Upper lobe of left lung (tissue), 6 donors: ENCODE data around the gene PGAP6. TPM values are rescaled to one million over a fixed set of nuclear protein-coding genes. Genes with fewer than 3 reads are reported as not detected.

Source experiments
- ATAC-seq, 2 donors: fragments of 200-7000 bp; cut with Tn5 transposase; one replicate each; pipeline ENCODE4 v1.9.1; 2022; ENCODE audit warnings: mild to moderate bottlenecking in 2 of 2, moderate library complexity in 2 of 2; ENCODE audit not compliant: low FRiP score in 2 of 2
- DNase-seq, 2 donors: peaks; one replicate each; pipeline ENCODE4 v3.0.0-alpha.2; 2019 to 2020
- H3K27ac ChIP-seq, 4 donors: fragments of 200-600 bp; sonication (generic); one replicate each; pipeline ENCODE4 v1.5.1; 2016 to 2019
- H3K27me3 ChIP-seq, 4 donors: fragments of 200-600 bp; sonication (generic); one replicate each; pipeline ENCODE4 v1.5.1; 2017 to 2019
- H3K36me3 ChIP-seq, 4 donors: fragments of 200-600 bp; sonication (generic); one replicate each; pipeline ENCODE4 v1.5.1; 2016 to 2019
- H3K4me1 ChIP-seq, 4 donors: fragments of 200-600 bp; sonication (generic); one replicate each; pipeline ENCODE4 v1.5.1; 2018 to 2019
- H3K4me3 ChIP-seq, 4 donors: fragments of 200-600 bp; sonication (generic); one replicate each; pipeline ENCODE4 v1.5.1; 2017 to 2019; ENCODE audit warnings: mild to moderate bottlenecking in 2 of 4, moderate library complexity in 1 of 4
- H3K9me3 ChIP-seq, 4 donors: fragments of 200-600 bp; sonication (generic); one replicate each; pipeline ENCODE4 v1.5.1; 2018 to 2019
- EP300 ChIP-seq, 4 donors: sonication (generic); formaldehyde crosslinking; IDR thresholded peaks; one replicate each; pipeline ENCODE4 v1.5.1; 2017; ENCODE audit warnings: antibody characterized with exemption in 4 of 4, control low read depth in 2 of 4
- POLR2A ChIP-seq, 4 donors: fragments of 450-650 bp; IDR thresholded peaks; one replicate each; pipeline ENCODE4 v1.5.1; 2016 to 2017; ENCODE audit warnings: antibody characterized with exemption in 4 of 4, mild to moderate bottlenecking in 2 of 4
- POLR2AphosphoS5 ChIP-seq, 2 donors: sonication (generic); formaldehyde crosslinking; IDR thresholded peaks; one replicate each; pipeline ENCODE4 v1.5.1; 2017; ENCODE audit warnings: antibody characterized with exemption in 2 of 2
- WGBS, 2 donors: methylation state at CpG; one replicate each; pipeline ENCODE4 v1.1.5; 2017 to 2018; 5-methylcytosine and 5-hydroxymethylcytosine counted together
- total RNA-seq, 6 donors: library from RNA; depleted of rRNA in 4 of 6; stranded (reverse); fragments of >200 nt in 4 of 6; gene quantifications; one replicate each; pipeline versions ENCODE4 v1.1.0 to v1.2.1, GENCODE V29; 2016 to 2021
- TF ChIP-seq, protein P1 (sequence below), 6 experiments: fragments of 450-650 bp in 4 of 6; fragments of 200-600 bp in 2 of 6; sonication (generic) in 2 of 6; IDR thresholded peaks; one replicate each; pipeline ENCODE4 v1.5.1; 2016 to 2019; ENCODE audit warnings: antibody characterized with exemption in 6 of 6
- donor health status: DM: no; HTN: no; CAD: no; lungs with moderate emphysema.
- donor health status: DM: no; HTN: yes; CAD: no; lungs with severe emphysema.

PGAP6 gene
- total RNA-seq, 6 donors from 2014 or later, result 27.9 to 150 (median 96.4) TPM

DNA sequence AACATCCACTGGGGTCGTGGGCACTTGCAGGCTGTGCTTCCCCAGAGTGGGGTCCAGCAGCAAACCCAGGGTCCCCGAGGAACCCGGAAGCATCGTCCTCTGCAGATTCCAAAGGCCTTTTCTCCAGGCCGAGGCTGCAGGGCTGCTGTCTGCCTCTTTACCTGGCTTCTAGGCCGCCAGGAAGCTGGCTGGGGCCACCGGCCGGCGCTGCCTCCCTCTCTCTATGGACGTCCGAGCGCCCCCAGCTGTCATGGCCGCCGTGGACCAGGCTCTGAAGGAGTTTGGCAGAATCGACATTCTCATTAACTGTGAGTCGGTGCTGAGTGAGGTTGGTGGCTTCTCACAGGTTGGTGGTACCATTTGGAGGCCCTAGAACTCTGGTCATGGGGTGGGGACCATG lies 25.5 kb upstream of the PGAP6 start:
- ATAC-seq (no peak), DNase-seq (no peak)
- H3K9me3 ChIP-seq, result no peaks in the 10 kb centered on the region
- H3K27me3 ChIP-seq, result no peaks in the 10 kb centered on the region
- TF ChIP-seq, protein P1, sequence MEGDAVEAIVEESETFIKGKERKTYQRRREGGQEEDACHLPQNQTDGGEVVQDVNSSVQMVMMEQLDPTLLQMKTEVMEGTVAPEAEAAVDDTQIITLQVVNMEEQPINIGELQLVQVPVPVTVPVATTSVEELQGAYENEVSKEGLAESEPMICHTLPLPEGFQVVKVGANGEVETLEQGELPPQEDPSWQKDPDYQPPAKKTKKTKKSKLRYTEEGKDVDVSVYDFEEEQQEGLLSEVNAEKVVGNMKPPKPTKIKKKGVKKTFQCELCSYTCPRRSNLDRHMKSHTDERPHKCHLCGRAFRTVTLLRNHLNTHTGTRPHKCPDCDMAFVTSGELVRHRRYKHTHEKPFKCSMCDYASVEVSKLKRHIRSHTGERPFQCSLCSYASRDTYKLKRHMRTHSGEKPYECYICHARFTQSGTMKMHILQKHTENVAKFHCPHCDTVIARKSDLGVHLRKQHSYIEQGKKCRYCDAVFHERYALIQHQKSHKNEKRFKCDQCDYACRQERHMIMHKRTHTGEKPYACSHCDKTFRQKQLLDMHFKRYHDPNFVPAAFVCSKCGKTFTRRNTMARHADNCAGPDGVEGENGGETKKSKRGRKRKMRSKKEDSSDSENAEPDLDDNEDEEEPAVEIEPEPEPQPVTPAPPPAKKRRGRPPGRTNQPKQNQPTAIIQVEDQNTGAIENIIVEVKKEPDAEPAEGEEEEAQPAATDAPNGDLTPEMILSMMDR (IDR thresholded peaks at IDR 0.05), result no peak
- TF ChIP-seq POLR2A (IDR thresholded peaks at IDR 0.05) (no peak), EP300 (IDR thresholded peaks at IDR 0.05) (no peak), POLR2AphosphoS5 (IDR thresholded peaks at IDR 0.05) (no peak)
- 88 to 89% methylated on average over 14 to 16 of the region's 16 CpGs for WGBS, 2 donors
- H3K36me3 ChIP-seq, result peaks cover 0 to 25% (median 11%) of the 10 kb centered on the region in 4 donors
- peaks cover 1 to 6% (median 4%) of the 10 kb centered on the region in 4 donors for H3K4me1 ChIP-seq
- no peak overlapping the region for H3K27ac ChIP-seq
- no peak overlapping the region for H3K4me3 ChIP-seq

DNA sequence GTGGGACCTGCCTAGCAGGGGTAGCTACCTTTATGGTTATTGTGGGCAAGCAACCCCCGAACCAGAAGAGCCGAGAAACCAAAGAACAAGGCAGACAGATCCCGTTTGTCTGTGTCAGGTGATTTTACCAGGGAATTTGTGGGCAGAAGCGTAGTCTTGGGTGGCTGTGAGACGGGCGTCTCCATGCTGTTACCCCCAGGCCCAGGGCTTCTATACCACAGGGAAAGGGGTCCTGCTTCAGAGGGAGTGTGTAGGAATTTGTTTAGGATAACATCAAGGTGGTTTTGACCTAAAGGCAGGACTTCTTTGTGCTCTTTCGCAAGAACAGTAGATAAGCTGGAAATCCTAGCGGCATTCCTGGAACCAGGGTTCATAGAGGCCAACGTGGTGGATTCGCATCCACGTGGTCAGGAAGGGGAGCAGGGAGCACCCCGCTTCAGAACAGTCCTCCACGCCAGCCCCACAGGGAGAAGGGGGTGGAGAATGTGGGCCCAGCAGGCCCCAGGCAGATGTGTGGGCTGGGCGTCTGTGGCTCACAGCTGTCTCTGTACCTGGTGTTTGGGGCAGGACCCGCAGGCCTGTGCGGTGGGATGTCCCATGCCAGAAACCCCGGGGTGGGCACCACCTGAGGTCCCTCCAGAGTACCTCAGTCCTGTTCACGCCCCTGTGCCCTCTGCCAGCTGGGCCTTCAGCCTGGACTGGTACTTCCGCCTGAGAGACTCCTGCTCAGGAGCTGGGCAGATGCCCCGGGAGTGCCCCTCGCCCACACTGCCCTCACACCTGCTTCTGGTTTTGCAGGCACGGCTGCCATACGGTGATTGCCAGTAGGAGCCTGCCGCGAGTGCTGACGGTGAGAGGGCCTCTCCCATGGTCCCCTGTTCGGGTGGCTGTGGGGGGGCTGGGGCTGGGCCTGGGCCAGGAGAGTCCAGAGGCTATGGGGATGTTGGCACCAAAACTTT lies 24.0 kb upstream of the PGAP6 start:
- ATAC-seq, result peak in 1 of 2 donors; percentile 35
- TF ChIP-seq EP300 (IDR thresholded peaks at IDR 0.05) (no peak), POLR2A (IDR thresholded peaks at IDR 0.05) (no peak), POLR2AphosphoS5 (IDR thresholded peaks at IDR 0.05) (no peak)
- TF ChIP-seq, protein P1 (IDR thresholded peaks at IDR 0.05), result no peak
- DNase-seq, result peak in 1 of 2 donors; percentile 70
- 88 to 96% methylated on average over 22 to 24 of the region's 27 CpGs for WGBS, 2 donors
- Histone ChIP-seq H3K9me3 (no peaks in the 10 kb centered on the region), H3K36me3 (peaks cover 0 to 13% (median 5%) of the 10 kb centered on the region in 4 donors), H3K27me3 (no peaks in the 10 kb centered on the region), H3K4me1 (peaks cover 4 to 14% (median 9%) of the 10 kb centered on the region in 4 donors), H3K27ac (no peak overlapping the region), H3K4me3 (no peak overlapping the region)

DNA sequence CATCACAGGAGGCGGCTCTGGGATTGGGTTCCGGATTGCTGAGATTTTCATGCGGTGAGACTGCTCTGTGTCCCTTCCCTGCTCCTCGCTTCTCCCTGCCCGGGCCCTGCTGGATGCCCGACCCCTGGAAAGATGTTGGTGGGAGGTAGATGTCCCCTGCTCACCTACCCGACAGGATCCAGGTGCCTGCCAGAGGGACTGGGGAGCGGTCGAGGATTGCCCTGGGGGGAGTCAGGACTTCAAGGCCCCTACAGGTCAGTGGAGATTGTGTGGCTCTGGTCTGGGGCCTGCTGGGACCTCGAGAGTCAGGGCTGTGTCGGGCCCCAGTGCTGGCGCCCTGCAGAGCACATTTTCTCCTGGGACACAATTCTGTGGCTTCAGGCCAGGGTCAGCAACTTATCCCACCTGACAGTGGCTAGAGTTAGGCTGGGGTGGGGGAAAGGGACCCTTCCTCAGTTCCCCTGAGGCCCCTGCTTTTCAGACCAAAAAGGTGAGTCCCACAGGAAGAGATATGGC lies 23.3 kb upstream of the PGAP6 start:
- H3K36me3 ChIP-seq, result peaks cover 0 to 7% (median 1%) of the 10 kb centered on the region in 4 donors
- H3K4me3 ChIP-seq, result no peak overlapping the region
- TF ChIP-seq POLR2A (IDR thresholded peaks at IDR 0.05) (no peak), POLR2AphosphoS5 (IDR thresholded peaks at IDR 0.05) (no peak), EP300 (IDR thresholded peaks at IDR 0.05) (no peak)
- TF ChIP-seq, protein P1 (IDR thresholded peaks at IDR 0.05), result no peak
- ATAC-seq (no peak), DNase-seq (no peak)
- 94 to 100% methylated on average over 2 to 12 of the region's 12 CpGs for WGBS, 2 donors
- H3K4me1 ChIP-seq, result peaks cover 9 to 22% (median 17%) of the 10 kb centered on the region in 4 donors
- H3K27ac ChIP-seq, result no peak overlapping the region
- no peaks in the 10 kb centered on the region for H3K27me3 ChIP-seq
- H3K9me3 ChIP-seq, result no peaks in the 10 kb centered on the region

DNA sequence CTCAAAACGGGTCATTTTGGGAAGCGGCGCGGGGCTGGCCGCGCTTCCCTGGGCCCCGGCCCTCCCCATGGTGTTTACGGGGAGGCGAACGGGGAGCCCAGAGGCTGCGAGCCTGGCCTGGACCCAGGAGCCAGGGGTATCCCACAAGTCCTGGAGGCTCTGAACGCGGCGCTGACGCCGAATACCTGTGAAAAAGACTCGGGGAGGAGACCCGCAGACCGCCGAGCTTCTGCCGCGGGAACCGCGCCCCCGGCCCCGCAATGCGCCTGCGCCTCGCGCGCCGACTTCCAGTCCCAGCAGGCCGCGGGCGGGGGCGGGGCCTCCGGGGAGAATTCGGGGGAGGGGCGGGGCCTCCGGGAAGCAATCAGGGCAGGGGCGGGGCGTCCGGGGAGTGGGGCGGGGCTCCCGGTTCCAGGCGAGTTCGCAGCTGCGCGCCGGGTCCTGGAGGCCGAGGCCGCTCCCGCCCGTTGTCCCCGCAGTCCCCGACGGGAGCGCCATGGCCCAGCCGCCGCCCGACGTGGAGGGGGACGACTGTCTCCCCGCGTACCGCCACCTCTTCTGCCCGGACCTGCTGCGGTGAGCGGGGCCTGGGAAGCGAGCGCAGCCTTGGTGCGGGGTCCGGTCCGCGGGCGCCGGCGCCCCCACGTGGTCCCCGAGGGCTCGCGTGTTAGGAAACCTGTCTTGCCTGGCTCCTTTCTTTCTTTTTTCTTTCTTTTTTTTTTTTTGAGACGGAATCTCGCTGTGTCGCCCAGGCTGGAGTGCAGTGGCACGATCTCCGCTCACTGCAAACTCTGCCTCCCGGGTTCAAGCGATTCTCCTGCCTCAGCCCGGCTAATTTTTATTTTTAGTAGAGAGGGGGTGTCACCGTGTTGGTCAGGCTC lies 19.9 kb upstream of the PGAP6 start, which contains the start of gene DECR2:
Gene DECR2, plus strand, starts transcription at position 418 of the 881 bp plus-strand sequence. Its CDS starts 79 bp downstream, at position 497.
- H3K9me3 ChIP-seq, result no peaks in the 10 kb centered on the region
- peak; percentile 17 to 93 for TF ChIP-seq POLR2AphosphoS5 (IDR thresholded peaks at IDR 0.05)
- peak in 2 of 4 donors; percentile 77 to 93 for TF ChIP-seq POLR2A (IDR thresholded peaks at IDR 0.05)
- no peak for TF ChIP-seq EP300 (IDR thresholded peaks at IDR 0.05)
- TF ChIP-seq, protein P1 (IDR thresholded peaks at IDR 0.05), result peak; percentile 36 to 66 (median 46)
- peak within 1 kb of the TSS; percentile 64 to 100 (median 89) for H3K4me3 ChIP-seq
- 1 to 2% methylated on average over 39 of the region's 91 CpGs for WGBS, 2 donors
- peak within 1 kb of the TSS; percentile 87 to 96 (median 90) for H3K27ac ChIP-seq
- DNase-seq (peak; percentile 97 to 100), ATAC-seq (peak; percentile 93 to 97)
- H3K27me3 ChIP-seq, result no peaks in the 10 kb centered on the region
- H3K36me3 ChIP-seq, result peaks cover 0 to 4% (median 0%) of the 10 kb centered on the region in 4 donors
- H3K4me1 ChIP-seq, result peaks cover 14 to 28% (median 25%) of the 10 kb centered on the region in 4 donors
